HEK293 (cell line): ENCODE measurements around the gene ADAMTS2.

ENCODE experiments used
- CTCF ChIA-PET: fragments of 350-600 bp; formaldehyde crosslinking; extraction: SDS; loops from one replicate; lab custom pipeline; 2021; ENCODE audit warnings: antibody characterized with exemption; lab: Yijun Ruan, JAX
- POLR2A ChIA-PET: fragments of 300-600 bp; formaldehyde crosslinking; extraction: SDS; loops from one replicate; lab custom pipeline; 2020; ENCODE audit warnings: antibody characterized with exemption, inconsistent platforms; lab: Yijun Ruan, JAX
- H3K27ac ChIP-seq: fragments of 200-500 bp; sonication (Bioruptor generic); 2 replicates; pipeline ENCODE4 v1.5.1; 2014; ENCODE audit warnings: low read depth, low read length, control low read depth, inconsistent platforms; ENCODE audit errors: extremely low read depth
- H3K36me3 ChIP-seq, 2 experiments: fragments of 200-500 bp in 1 of 2; sonication (Bioruptor generic) in 1 of 2; 1 replicate in 1 of 2; 2 replicates in 1 of 2; pipeline ENCODE4 v1.5.1; 2014 to 2017; ENCODE audit warnings: inconsistent platforms in 2 of 2, low read length in 2 of 2; ENCODE audit not compliant: control insufficient read depth in 2 of 2, insufficient read depth in 1 of 2
- H3K4me1 ChIP-seq: fragments of 200-500 bp; sonication (Bioruptor generic); 2 replicates; pipeline ENCODE4 v1.5.1; 2014; ENCODE audit warnings: mild to moderate bottlenecking, low read length, inconsistent platforms; ENCODE audit not compliant: control insufficient read depth, insufficient read depth
- H3K4me3 ChIP-seq: 2 replicates; pipeline ENCODE4 v1.5.1; 2011; ENCODE audit warnings: low read depth, mild to moderate bottlenecking, control low read depth, low read length, moderate library complexity
- H3K9me3 ChIP-seq: fragments of 200-500 bp; sonication (Bioruptor generic); 2 replicates; pipeline ENCODE4 v1.5.1; 2014; ENCODE audit warnings: low read depth, low read length, inconsistent platforms; ENCODE audit not compliant: control insufficient read depth, insufficient read depth
- GLI4 ChIP-seq: fragments of 450-650 bp; formaldehyde crosslinking; IDR thresholded peaks from 2 replicates; pipeline ENCODE4 v1.5.1; 2016; ENCODE audit warnings: missing biosample characterization, missing genetic modification characterization
- PATZ1 ChIP-seq: fragments of 450-650 bp; formaldehyde crosslinking; IDR thresholded peaks from 2 replicates; pipeline ENCODE4 v1.5.1; 2016; ENCODE audit warnings: missing biosample characterization, missing genetic modification characterization
- RBAK ChIP-seq: fragments of 450-650 bp; formaldehyde crosslinking; IDR thresholded peaks from 2 replicates; pipeline ENCODE4 v1.5.1; 2016; ENCODE audit warnings: missing biosample characterization, missing genetic modification characterization
- SP7 ChIP-seq: fragments of 450-650 bp; formaldehyde crosslinking; IDR thresholded peaks from 2 replicates; pipeline ENCODE4 v1.5.1; 2016; ENCODE audit warnings: missing biosample characterization, missing genetic modification characterization
- TCF7L2 ChIP-seq: IDR thresholded peaks from 2 replicates; pipeline ENCODE4 v1.6.1; 2011; ENCODE audit warnings: low read depth, mild to moderate bottlenecking, inconsistent platforms, low read length, moderate library complexity, borderline replicate concordance
- TRIM28 ChIP-seq: IDR thresholded peaks from 2 replicates; pipeline ENCODE4 v1.6.1; 2011; ENCODE audit warnings: low read length, control low read depth, borderline replicate concordance
- ZBTB20 ChIP-seq: fragments of 450-650 bp; formaldehyde crosslinking; IDR thresholded peaks from 2 replicates; pipeline ENCODE4 v1.5.1; 2016; ENCODE audit warnings: missing biosample characterization, missing genetic modification characterization
- ZBTB49 ChIP-seq: fragments of 450-650 bp; formaldehyde crosslinking; IDR thresholded peaks from 2 replicates; pipeline ENCODE4 v1.5.1; 2016; ENCODE audit warnings: missing biosample characterization, missing genetic modification characterization, low read depth
- ZEB2 ChIP-seq: fragments of 450-650 bp; formaldehyde crosslinking; IDR thresholded peaks from 2 replicates; pipeline ENCODE4 v1.5.1; 2016; ENCODE audit warnings: missing biosample characterization, missing genetic modification characterization
- ZNF10 ChIP-seq: fragments of 450-650 bp; formaldehyde crosslinking; IDR thresholded peaks from 2 replicates; pipeline ENCODE4 v1.5.1; 2017; ENCODE audit warnings: missing biosample characterization, missing genetic modification characterization
- ZNF121 ChIP-seq: fragments of 450-650 bp; formaldehyde crosslinking; IDR thresholded peaks from 2 replicates; pipeline ENCODE4 v1.5.1; 2016; ENCODE audit warnings: missing biosample characterization, missing genetic modification characterization
- ZNF146 ChIP-seq: fragments of 450-650 bp; formaldehyde crosslinking; IDR thresholded peaks from 2 replicates; pipeline ENCODE4 v1.5.1; 2016; ENCODE audit warnings: missing biosample characterization, missing genetic modification characterization
- ZNF155 ChIP-seq: fragments of 450-650 bp; formaldehyde crosslinking; IDR thresholded peaks from 2 replicates; pipeline ENCODE4 v1.5.1; 2016; ENCODE audit warnings: missing biosample characterization, missing genetic modification characterization
- ZNF174 ChIP-seq: fragments of 450-650 bp; formaldehyde crosslinking; IDR thresholded peaks from 2 replicates; pipeline ENCODE4 v1.5.0; 2017; ENCODE audit warnings: missing biosample characterization, mild to moderate bottlenecking, missing genetic modification characterization
- ZNF202 ChIP-seq: fragments of 450-650 bp; formaldehyde crosslinking; IDR thresholded peaks from 2 replicates; pipeline ENCODE4 v1.5.1; 2016; ENCODE audit warnings: missing biosample characterization, missing genetic modification characterization, borderline replicate concordance
- ZNF366 ChIP-seq: fragments of 450-650 bp; formaldehyde crosslinking; conservative IDR thresholded peaks from 2 replicates; pipeline ENCODE4 v1.5.1; 2016; ENCODE audit warnings: missing biosample characterization, missing genetic modification characterization
- ZNF48 ChIP-seq: fragments of 450-650 bp; formaldehyde crosslinking; IDR thresholded peaks from 2 replicates; pipeline ENCODE4 v1.5.1; 2016; ENCODE audit warnings: missing biosample characterization, missing genetic modification characterization
- ZNF488 ChIP-seq: fragments of 450-650 bp; formaldehyde crosslinking; IDR thresholded peaks from 2 replicates; pipeline ENCODE4 v1.5.1; 2016; ENCODE audit warnings: missing biosample characterization, missing genetic modification characterization
- ZNF596 ChIP-seq: fragments of 450-650 bp; IDR thresholded peaks from 2 replicates; pipeline ENCODE4 v1.5.0; 2018; ENCODE audit warnings: missing biosample characterization, mild to moderate bottlenecking, missing genetic modification characterization, moderate library complexity
- ZNF600 ChIP-seq: fragments of 450-650 bp; formaldehyde crosslinking; IDR thresholded peaks from 2 replicates; pipeline ENCODE4 v1.5.1; 2016; ENCODE audit warnings: missing biosample characterization, missing genetic modification characterization
- ZNF692 ChIP-seq: fragments of 450-650 bp; formaldehyde crosslinking; IDR thresholded peaks from 2 replicates; pipeline ENCODE4 v1.5.1; 2016; ENCODE audit warnings: missing biosample characterization, missing genetic modification characterization
- ZNF701 ChIP-seq: fragments of 450-650 bp; formaldehyde crosslinking; IDR thresholded peaks from 2 replicates; pipeline ENCODE4 v1.5.1; 2016; ENCODE audit warnings: missing biosample characterization, missing genetic modification characterization
- ZNF747 ChIP-seq: fragments of 450-650 bp; formaldehyde crosslinking; IDR thresholded peaks from 2 replicates; pipeline ENCODE4 v1.5.1; 2016; ENCODE audit warnings: missing biosample characterization, missing genetic modification characterization
- ZNF837 ChIP-seq: fragments of 450-650 bp; formaldehyde crosslinking; IDR thresholded peaks from 2 replicates; pipeline ENCODE4 v1.5.1; 2016; ENCODE audit warnings: missing biosample characterization, missing genetic modification characterization
- ZSCAN30 ChIP-seq: fragments of 450-650 bp; IDR thresholded peaks from 2 replicates; pipeline ENCODE4 v1.5.1; 2018; ENCODE audit warnings: missing biosample characterization, mild to moderate bottlenecking, missing genetic modification characterization, moderate library complexity
- ZXDB ChIP-seq: fragments of 450-650 bp; formaldehyde crosslinking; IDR thresholded peaks from 2 replicates; pipeline ENCODE4 v1.5.1; 2016; ENCODE audit warnings: missing biosample characterization, missing genetic modification characterization

Gene ADAMTS2

GRCh38 chr5:179243333-179243732 lies 101.9 kb downstream of the ADAMTS2 start (continued):
- no peak for TF ChIP-seq ZXDB (tag by site-specific recombination)
- no peak for TF ChIP-seq ZBTB20 (tag by site-specific recombination)
- no peak for TF ChIP-seq ZNF174 (tag by site-specific recombination)
- TF ChIP-seq TCF7L2: no peak
- TF ChIP-seq, all 188 proteins: peak for 0

- Histone ChIP-seq H3K27ac (no peak overlapping the region), H3K36me3 (no peaks in the 10 kb centered on the region), H3K9me3 (no peaks in the 10 kb centered on the region), H3K4me1 (no peaks in the 10 kb centered on the region), H3K4me3 (no peak overlapping the region)
- CTCF ChIA-PET: no interaction called here
- TF ChIP-seq ZNF837 (no peak), ZNF202 (tag by site-specific recombination) (no peak), ZNF366 (tag by site-specific recombination) (no peak), ZNF48 (tag by site-specific recombination) (no peak), ZNF121 (tag by site-specific recombination) (no peak), ZNF488 (no peak), PATZ1 (tag by site-specific recombination) (no peak), ZNF146 (tag by site-specific recombination) (no peak), ZNF701 (tag by site-specific recombination) (no peak)
- POLR2A ChIA-PET: no interaction called here
These were observed 102.6 kb downstream of the ADAMTS2 start for GRCh38 chr5:179242676-179243075.

- Histone ChIP-seq H3K9me3 (no peaks in the 10 kb centered on the region), H3K27ac (no peak overlapping the region), H3K4me3 (no peak overlapping the region), H3K36me3 (no peaks in the 10 kb centered on the region), H3K4me1 (no peaks in the 10 kb centered on the region)
- CTCF ChIA-PET: interaction anchor here (0.8 kb wide), 1 partner anchor 145 kb away, joined by 3 read pairs; no protein-coding TSS in a partner anchor
- TF ChIP-seq TRIM28 (no peak), ZBTB49 (tag by site-specific recombination) (no peak), ZNF692 (tag by site-specific recombination) (no peak), SP7 (no peak), ZSCAN30 (tag by site-specific recombination) (no peak), ZNF10 (tag by site-specific recombination) (no peak), ZEB2 (tag by site-specific recombination) (no peak), ZNF600 (no peak), ZNF596 (tag by site-specific recombination) (no peak), GLI4 (no peak), ZNF155 (tag by site-specific recombination) (no peak), ZNF747 (tag by site-specific recombination) (no peak), RBAK (no peak)
- POLR2A ChIA-PET: no interaction called here
These were observed 103.4 kb downstream of the ADAMTS2 start for GRCh38 chr5:179241764-179242370.
